HG03521 (cell line): Measurements from ENCODE around the gene SF3B4.

Experiments used
- ATAC-seq: cut with Tn5 transposase; IDR thresholded peaks from one replicate; pipeline ENCODE4 v1.9.1; 2021; ENCODE audit warnings: mild to moderate bottlenecking, moderate library complexity; ENCODE audit not compliant: unreplicated experiment

SF3B4 gene

GRCh38 chr1:149934356-149934755, 6.8 kb upstream of the SF3B4 start:
- no peak for ATAC-seq

GRCh38 chr1:149933208-149933607, 5.6 kb upstream of the SF3B4 start:
- no peak for ATAC-seq

DNA sequence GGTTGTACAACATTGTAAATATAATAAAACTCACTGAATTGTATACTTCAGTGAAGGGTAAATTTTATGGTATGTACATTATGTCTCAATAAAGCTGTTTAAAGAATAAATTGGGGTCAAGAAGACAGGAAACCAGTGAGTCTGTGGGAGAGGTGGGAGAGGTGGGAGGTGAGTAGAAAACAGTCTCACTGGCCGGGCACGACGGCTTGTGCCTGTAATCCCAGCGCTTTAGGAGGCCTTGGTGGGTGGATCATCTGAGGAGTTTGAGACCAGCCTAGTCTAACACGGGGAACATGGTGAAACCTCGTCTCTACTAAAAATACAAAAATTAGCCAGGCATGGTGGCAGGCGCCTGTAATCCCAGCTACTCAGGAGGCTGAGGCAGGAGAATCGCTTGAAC, 4.9 kb upstream of the SF3B4 start:
- no peak for ATAC-seq

- ATAC-seq = no peak
Observed at GRCh38 chr1:149931212-149931790, 3.7 kb upstream of the SF3B4 start.

GRCh38 chr1:149929856-149930255, 2.3 kb upstream of the SF3B4 start:
- no peak for ATAC-seq

DNA sequence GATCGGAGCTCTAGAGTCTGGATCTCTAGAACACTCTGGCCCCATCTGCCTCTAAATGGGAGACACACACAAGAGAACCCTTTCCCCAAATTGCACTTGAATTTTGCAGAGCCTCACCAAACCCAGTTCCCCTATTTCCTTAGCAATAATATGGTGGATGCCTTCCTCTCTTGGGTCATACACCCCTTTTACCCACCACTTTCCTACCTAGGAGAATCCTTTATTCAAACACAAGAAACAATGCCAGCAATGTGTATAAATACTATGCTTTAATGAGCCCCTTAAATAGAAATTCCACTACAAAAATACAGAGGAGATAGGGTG, 760 bp upstream of the SF3B4 start:
- ATAC-seq = no peak

DNA sequence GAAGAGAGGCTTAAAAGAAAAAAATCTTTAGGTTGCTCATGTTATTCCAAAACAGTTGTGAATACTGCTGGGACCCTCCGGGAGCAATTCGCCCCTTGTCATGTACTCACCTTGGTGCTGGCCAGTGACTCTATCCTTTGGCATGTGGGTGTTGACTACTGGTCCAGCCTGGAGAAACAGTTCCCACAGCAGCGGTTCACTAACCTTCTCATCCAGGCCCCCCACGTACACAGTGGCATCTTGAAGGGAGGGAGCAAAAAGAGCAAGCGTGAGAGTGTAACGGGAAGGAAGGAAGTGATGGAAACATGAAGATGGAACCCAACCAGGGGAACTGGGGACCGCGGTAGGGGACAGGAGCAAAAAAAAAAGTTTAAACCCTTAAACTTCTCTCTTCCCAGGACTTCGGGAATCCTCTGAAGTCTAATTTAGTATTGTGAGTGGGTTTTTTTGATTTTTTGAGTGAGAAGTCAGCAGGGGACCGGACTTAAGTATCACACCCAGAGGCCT, 494 bp downstream of the SF3B4 start:
- ATAC-seq = no peak

DNA sequence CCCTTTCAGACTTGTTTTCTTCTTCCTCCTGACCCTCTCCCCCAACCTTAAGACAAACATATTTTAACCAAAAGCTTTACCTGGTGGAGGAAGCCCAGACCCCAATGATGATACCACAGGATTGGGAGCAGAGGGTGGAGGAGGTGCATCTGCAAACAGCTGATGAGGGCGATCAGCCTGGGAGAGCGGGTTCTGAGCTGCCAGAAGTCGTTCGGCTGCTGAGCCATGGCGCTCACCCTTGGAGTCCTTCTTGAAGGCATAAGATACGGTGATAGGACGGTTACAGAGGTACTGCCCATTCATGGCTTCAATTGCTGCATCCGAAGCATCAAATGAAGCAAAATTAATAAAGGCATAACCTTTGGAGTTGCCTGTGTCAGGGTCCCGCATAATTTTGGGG, 1.3 kb downstream of the SF3B4 start:
- no peak for ATAC-seq

DNA sequence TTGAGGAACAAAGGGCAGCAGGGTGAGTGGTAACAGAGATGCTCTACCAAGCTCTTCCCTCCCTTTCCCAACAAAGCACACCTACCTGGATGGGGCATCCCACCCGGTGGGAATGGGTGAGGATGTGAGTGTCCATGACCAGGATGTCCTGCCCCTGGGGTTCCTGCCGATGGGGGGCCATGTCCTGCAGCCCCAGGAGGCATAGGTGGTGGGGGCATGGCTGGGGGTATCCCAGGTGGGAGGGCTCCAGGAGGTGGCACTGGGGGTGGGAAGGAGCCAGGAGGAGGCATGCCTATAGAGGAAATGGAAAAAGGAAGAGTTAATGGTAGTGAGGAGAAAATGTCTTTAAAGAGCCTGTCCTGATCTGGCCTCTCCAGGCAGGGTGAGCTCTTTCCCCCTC, 1.9 kb downstream of the SF3B4 start:
- no peak for ATAC-seq

GRCh38 chr1:149925345-149925744, 2.3 kb downstream of the SF3B4 start:
- ATAC-seq = no peak

GRCh38 chr1:149923626-149924025, 4.0 kb downstream of the SF3B4 start:
- no peak for ATAC-seq

GRCh38 chr1:149917571-149918144, 9.9 kb downstream of the SF3B4 start, which contains the start of gene SV2A:
SV2A (minus strand) TSS chr1:149917844; CDS start chr1:149913840, 4,004 bp downstream.
- no peak for ATAC-seq

- no peak for ATAC-seq
Observed at GRCh38 chr1:149916898-149917252, 10.7 kb downstream of the SF3B4 start.

GRCh38 chr1:149916193-149916897, 11.3 kb downstream of the SF3B4 start:
- ATAC-seq = no peak

DNA sequence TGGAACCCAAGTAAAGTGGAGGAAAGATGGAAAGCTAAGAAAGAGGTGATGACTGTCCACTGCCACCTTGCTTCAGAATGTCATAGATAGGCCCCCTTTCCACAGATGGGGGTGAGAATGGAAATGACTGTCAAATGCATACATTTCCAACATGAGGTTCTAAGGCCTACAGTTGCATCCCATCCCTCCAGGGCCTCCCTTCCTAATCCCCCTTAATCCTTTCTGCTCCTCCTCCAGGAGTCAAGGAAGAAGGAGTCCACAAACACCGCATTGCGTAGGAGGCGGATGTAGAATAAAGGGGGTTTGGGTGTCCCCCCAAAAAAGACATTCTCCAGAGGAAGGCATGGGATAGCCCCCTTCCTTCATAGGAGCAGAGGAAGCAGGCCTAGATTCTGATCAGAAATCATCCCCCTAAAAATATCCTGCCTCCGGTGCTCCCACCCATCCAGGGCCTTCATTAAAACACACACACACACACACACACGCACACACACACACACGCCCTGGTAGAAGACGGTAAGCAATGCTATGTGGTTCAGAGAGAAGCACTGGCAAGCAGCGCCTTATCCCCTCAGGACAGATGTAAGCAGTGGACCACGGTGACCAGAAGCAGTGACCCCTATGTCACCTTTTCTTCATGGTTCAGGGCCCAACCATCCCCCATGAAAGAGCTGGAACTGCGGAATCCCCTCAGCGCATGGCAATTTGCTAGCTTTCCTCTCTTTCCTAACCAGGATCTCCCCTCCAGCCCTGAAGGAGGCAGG, 12.0 kb downstream of the SF3B4 start:
- no peak for ATAC-seq

GRCh38 chr1:149914545-149914944, 13.1 kb downstream of the SF3B4 start:
- no peak for ATAC-seq

- ATAC-seq = no peak
Observed at GRCh38 chr1:149906570-149907075, 21.0 kb downstream of the SF3B4 start.

GRCh38 chr1:149903836-149904491, 23.6 kb downstream of the SF3B4 start:
- ATAC-seq = no peak

- ATAC-seq = peak; percentile 87
Observed at GRCh38 chr1:149899460-149900284, 27.9 kb downstream of the SF3B4 start, which contains the start of gene BOLA1. BOLA1 (plus strand) TSS chr1:149899568; CDS start chr1:149900060, 492 bp downstream.

- ATAC-seq = no peak
Observed at GRCh38 chr1:149896575-149896974, 31.0 kb downstream of the SF3B4 start.
